ENCODE results near the gene DDX23.
A peak's percentile ranks its signal among the peaks of the same experiment; 100 is the strongest.

DDX23 gene

DNA sequence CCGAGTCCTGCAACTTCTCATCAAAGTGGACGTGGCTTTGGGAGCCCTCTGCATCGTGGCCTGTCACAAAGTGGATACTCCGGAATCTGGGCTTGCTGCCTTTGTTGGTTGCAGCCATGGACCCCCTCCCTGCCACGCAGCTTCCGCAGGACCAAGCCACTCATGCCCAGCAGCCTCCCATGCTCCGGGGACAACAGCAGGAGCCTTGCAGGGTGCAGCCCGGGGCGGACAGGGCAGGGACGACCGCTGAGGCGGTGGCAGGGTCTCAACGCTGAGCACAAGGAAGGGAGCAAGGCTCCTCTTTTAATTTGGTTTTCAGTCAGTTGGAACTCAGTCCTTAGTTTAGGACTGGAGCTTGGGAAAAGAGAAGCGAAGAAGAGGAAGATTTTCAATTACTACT lies 51.0 kb downstream of the DDX23 start:
- H3K4me3 ChIP-seq (ENCODE audit: severe bottlenecking) = no peak overlapping the region
- DNase-seq (ENCODE audit: low spot score) (no peak), ATAC-seq (ENCODE audit: low read depth) (no peak)
- H3K4me1 ChIP-seq (ENCODE audit: insufficient read depth, poor library complexity, severe bottlenecking) = no peaks in the 10 kb centered on the region
- no peaks in the 10 kb centered on the region for H3K9me3 ChIP-seq (ENCODE audit: severe bottlenecking)
- no peaks in the 10 kb centered on the region for H3K36me3 ChIP-seq (ENCODE audit: low read depth)
- no peak for TF ChIP-seq CTCF (IDR thresholded peaks at IDR 0.05; ENCODE audit: poor library complexity, severe bottlenecking)
- H3K27ac ChIP-seq (ENCODE audit: poor library complexity, severe bottlenecking) = no peak overlapping the region
- H3K27me3 ChIP-seq (ENCODE audit: insufficient read depth, poor library complexity, severe bottlenecking) = no peaks in the 10 kb centered on the region

DNA sequence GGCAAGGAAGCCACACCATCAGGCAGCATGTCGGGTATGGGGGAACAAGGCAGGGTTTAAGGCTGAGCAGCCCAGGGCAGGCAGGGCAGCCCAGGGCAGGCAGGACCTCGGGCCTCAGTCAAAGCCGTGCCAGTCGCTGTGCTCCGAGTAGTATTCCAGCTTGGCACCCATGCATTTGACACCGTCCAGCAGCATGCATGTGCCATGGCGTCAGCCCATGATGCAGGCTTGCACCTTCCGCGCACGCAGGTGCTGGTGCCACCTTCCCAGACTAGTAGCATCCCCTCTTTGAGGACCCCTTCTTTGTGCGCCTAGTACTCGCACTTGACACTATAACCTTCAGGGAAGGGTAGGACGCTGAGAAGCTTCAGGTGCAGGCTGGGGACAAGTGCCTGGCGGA lies 51.5 kb downstream of the DDX23 start:
- no peak for DNase-seq (ENCODE audit: low spot score)

GRCh38 chr12:48796976-48797375 lies 55.0 kb downstream of the DDX23 start:
- H3K36me3 ChIP-seq (ENCODE audit: low read depth) = no peaks in the 10 kb centered on the region
- H3K4me1 ChIP-seq (ENCODE audit: insufficient read depth, poor library complexity, severe bottlenecking) = no peaks in the 10 kb centered on the region
- no peaks in the 10 kb centered on the region for H3K9me3 ChIP-seq (ENCODE audit: severe bottlenecking)
- H3K4me3 ChIP-seq (ENCODE audit: severe bottlenecking) = no peak overlapping the region
- ATAC-seq (ENCODE audit: low read depth) (no peak), DNase-seq (ENCODE audit: low spot score) (no peak)
- H3K27ac ChIP-seq (ENCODE audit: poor library complexity, severe bottlenecking) = no peak overlapping the region
- H3K27me3 ChIP-seq (ENCODE audit: insufficient read depth, poor library complexity, severe bottlenecking) = no peaks in the 10 kb centered on the region
- TF ChIP-seq CTCF (IDR thresholded peaks at IDR 0.05; ENCODE audit: poor library complexity, severe bottlenecking) = no peak

More for the DNA sequence above, 51.5 kb downstream of the DDX23 start:
- H3K9me3 ChIP-seq (ENCODE audit: severe bottlenecking) = no peaks in the 10 kb centered on the region
- no peaks in the 10 kb centered on the region for H3K27me3 ChIP-seq (ENCODE audit: insufficient read depth, poor library complexity, severe bottlenecking)
- no peak for ATAC-seq (ENCODE audit: low read depth)
- H3K4me1 ChIP-seq (ENCODE audit: insufficient read depth, poor library complexity, severe bottlenecking) = no peaks in the 10 kb centered on the region
- no peaks in the 10 kb centered on the region for H3K36me3 ChIP-seq (ENCODE audit: low read depth)
- no peak overlapping the region for H3K27ac ChIP-seq (ENCODE audit: poor library complexity, severe bottlenecking)
- H3K4me3 ChIP-seq (ENCODE audit: severe bottlenecking) = no peak overlapping the region
- TF ChIP-seq CTCF (IDR thresholded peaks at IDR 0.05; ENCODE audit: poor library complexity, severe bottlenecking) = no peak

- peak; percentile 87 for TF ChIP-seq CTCF (IDR thresholded peaks at IDR 0.05; ENCODE audit: poor library complexity, severe bottlenecking)
- Histone ChIP-seq H3K4me3 (ENCODE audit: severe bottlenecking) (no peak overlapping the region), H3K36me3 (ENCODE audit: low read depth) (no peaks in the 10 kb centered on the region), H3K9me3 (ENCODE audit: severe bottlenecking) (no peaks in the 10 kb centered on the region), H3K27ac (ENCODE audit: poor library complexity, severe bottlenecking) (no peak overlapping the region), H3K27me3 (ENCODE audit: insufficient read depth, poor library complexity, severe bottlenecking) (no peaks in the 10 kb centered on the region), H3K4me1 (ENCODE audit: insufficient read depth, poor library complexity, severe bottlenecking) (no peaks in the 10 kb centered on the region)
- DNase-seq (ENCODE audit: low spot score) = no peak
- peak; percentile 83 for ATAC-seq (ENCODE audit: low read depth)
Observed at GRCh38 chr12:48795550-48796455, 56.2 kb downstream of the DDX23 start.

DNA sequence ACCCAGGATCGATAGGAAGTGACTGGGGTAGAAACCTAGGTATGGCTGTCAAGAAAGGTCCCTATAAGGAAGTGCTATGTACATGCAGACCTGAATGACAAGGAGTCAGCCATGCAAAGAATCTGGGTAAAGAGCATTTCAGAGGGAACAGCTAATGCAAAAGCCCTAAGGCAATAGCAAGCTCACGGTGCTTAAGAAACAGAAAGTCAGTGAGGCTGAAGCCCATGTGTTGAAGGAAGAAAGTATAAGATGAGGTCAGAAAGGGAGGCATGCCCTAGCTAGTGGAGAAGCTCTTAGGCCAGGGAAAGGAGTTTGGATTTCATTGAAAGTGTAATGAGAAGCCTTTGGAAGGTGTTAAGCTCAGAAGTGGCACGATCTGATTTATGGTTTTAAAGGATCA lies 57.1 kb downstream of the DDX23 start:
- ATAC-seq (ENCODE audit: low read depth) = peak; percentile 74
- Histone ChIP-seq H3K27me3 (ENCODE audit: insufficient read depth, poor library complexity, severe bottlenecking) (no peaks in the 10 kb centered on the region), H3K36me3 (ENCODE audit: low read depth) (no peaks in the 10 kb centered on the region), H3K4me1 (ENCODE audit: insufficient read depth, poor library complexity, severe bottlenecking) (peaks cover under 1% of the 10 kb centered on the region), H3K27ac (ENCODE audit: poor library complexity, severe bottlenecking) (peak overlapping the region; percentile 26), H3K4me3 (ENCODE audit: severe bottlenecking) (no peak overlapping the region), H3K9me3 (ENCODE audit: severe bottlenecking) (no peaks in the 10 kb centered on the region)
- no peak for TF ChIP-seq CTCF (IDR thresholded peaks at IDR 0.05; ENCODE audit: poor library complexity, severe bottlenecking)
- DNase-seq (ENCODE audit: low spot score) = no peak

Data from RWPE2 (cell line).